ENCODE measurements around the gene CCDC73. TPM values are rescaled to one million over a fixed set of nuclear protein-coding genes. Genes with fewer than 3 reads are reported as not detected.
"Not testable (repeated sequence)": the region's sequence is repeated elsewhere in the genome, so short reads cannot be mapped to it uniquely, and the experiment has no call there.

The CCDC73 gene
- total RNA-seq, 3 donors from 2014 or later, result not detected

DNA sequence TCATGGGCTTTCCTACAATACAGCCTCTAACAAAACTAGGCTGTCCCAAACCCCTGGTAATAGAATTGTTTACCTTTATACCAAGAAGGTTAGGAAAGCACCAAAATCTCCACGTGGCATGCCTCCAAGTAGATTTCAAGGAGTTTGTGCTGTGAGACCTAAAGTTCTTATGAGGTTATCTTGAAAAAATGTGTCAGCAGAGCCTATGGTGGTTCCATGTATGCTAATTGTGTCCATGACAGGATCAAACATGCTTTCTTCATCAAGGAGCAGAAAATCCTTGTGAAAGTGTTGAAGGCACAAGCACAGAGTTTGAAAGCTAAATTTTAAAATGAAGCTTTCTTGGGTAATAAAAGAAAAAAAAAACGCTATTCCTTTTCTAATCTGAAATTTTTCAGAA lies 36.2 kb downstream of the CCDC73 start:
- ATAC-seq (no peak), DNase-seq (no peak)
- no peaks in the 10 kb centered on the region for H3K36me3 ChIP-seq (ENCODE audit: low read depth)
- TF ChIP-seq, protein P1, sequence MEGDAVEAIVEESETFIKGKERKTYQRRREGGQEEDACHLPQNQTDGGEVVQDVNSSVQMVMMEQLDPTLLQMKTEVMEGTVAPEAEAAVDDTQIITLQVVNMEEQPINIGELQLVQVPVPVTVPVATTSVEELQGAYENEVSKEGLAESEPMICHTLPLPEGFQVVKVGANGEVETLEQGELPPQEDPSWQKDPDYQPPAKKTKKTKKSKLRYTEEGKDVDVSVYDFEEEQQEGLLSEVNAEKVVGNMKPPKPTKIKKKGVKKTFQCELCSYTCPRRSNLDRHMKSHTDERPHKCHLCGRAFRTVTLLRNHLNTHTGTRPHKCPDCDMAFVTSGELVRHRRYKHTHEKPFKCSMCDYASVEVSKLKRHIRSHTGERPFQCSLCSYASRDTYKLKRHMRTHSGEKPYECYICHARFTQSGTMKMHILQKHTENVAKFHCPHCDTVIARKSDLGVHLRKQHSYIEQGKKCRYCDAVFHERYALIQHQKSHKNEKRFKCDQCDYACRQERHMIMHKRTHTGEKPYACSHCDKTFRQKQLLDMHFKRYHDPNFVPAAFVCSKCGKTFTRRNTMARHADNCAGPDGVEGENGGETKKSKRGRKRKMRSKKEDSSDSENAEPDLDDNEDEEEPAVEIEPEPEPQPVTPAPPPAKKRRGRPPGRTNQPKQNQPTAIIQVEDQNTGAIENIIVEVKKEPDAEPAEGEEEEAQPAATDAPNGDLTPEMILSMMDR (IDR thresholded peaks at IDR 0.05), result no peak
- intact Hi-C loops (cut with DNase I, micrococcal nuclease), result no loop called here
- H3K4me3 ChIP-seq, result no peak overlapping the region
- no peaks in the 10 kb centered on the region for H3K9me3 ChIP-seq
- H3K4me1 ChIP-seq (ENCODE audit: low read depth), result no peaks in the 10 kb centered on the region

GRCh38 chr11:32753181-32753580 lies 41.3 kb downstream of the CCDC73 start:
- H3K36me3 ChIP-seq (ENCODE audit: low read depth); DNase-seq; ATAC-seq; intact Hi-C loops (cut with DNase I, micrococcal nuclease); H3K4me3 ChIP-seq; H3K4me1 ChIP-seq (ENCODE audit: low read depth); H3K9me3 ChIP-seq: not testable (repeated sequence)

DNA sequence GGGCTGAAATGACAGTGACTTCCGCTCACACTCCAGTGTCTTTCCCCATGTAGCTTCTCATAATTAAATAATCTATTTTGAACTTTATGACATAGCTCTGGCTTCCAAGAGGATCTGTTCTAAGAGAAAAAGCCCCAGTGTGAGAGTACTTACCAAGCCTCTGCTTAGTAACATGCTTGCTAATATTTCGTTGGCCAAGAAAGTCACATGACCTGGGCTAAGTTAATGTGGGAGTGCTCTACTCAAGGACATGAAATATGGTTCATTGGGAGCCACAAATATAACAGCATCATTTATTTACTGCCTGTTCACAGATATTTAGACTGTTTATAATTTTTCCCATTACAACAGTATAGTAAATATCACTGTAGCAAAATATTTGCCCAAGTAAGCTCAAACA lies 42.5 kb downstream of the CCDC73 start:
- Histone ChIP-seq H3K36me3 (ENCODE audit: low read depth) (no peaks in the 10 kb centered on the region), H3K9me3 (no peaks in the 10 kb centered on the region), H3K4me1 (ENCODE audit: low read depth) (no peaks in the 10 kb centered on the region), H3K4me3 (no peak overlapping the region)
- no peak for DNase-seq
- TF ChIP-seq, protein P1 (IDR thresholded peaks at IDR 0.05), result no peak
- ATAC-seq, result no peak
- intact Hi-C loops (cut with DNase I, micrococcal nuclease), result no loop called here

DNA sequence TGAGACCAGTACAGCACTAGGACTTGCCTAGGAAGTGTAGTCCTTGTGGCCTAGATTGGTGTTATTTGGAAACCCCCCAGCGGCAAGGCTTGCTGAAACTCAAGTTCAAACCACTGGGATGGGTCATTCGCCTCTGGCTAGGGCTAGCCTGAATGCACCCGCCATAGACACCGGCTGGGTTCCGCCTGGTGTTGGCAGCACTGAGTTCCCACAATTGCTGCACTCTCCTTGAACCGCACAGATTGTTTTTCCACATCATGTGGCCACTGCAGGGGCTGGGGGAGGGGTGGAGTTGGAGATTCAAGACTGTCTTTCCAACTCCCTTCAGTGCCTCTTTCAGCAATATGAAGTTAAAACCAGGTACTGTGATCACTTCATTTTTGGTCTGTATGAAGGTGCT lies 43.1 kb downstream of the CCDC73 start:
- intact Hi-C loops (cut with DNase I, micrococcal nuclease), result no loop called here
- ATAC-seq (no peak), DNase-seq (no peak)
- Histone ChIP-seq H3K4me1 (ENCODE audit: low read depth) (no peaks in the 10 kb centered on the region), H3K9me3 (no peaks in the 10 kb centered on the region), H3K4me3 (no peak overlapping the region), H3K36me3 (ENCODE audit: low read depth) (no peaks in the 10 kb centered on the region)
- TF ChIP-seq, protein P1 (IDR thresholded peaks at IDR 0.05), result no peak

- Histone ChIP-seq H3K9me3 (no peaks in the 10 kb centered on the region), H3K4me3 (no peak overlapping the region), H3K36me3 (ENCODE audit: low read depth) (no peaks in the 10 kb centered on the region), H3K4me1 (ENCODE audit: low read depth) (no peaks in the 10 kb centered on the region)
- DNase-seq (no peak), ATAC-seq (no peak)
- TF ChIP-seq, protein P1 (IDR thresholded peaks at IDR 0.05), result no peak
- intact Hi-C loops (cut with DNase I, micrococcal nuclease), result no loop called here
Measured at GRCh38 chr11:32729976-32730375, 64.5 kb downstream of the CCDC73 start.

DNA sequence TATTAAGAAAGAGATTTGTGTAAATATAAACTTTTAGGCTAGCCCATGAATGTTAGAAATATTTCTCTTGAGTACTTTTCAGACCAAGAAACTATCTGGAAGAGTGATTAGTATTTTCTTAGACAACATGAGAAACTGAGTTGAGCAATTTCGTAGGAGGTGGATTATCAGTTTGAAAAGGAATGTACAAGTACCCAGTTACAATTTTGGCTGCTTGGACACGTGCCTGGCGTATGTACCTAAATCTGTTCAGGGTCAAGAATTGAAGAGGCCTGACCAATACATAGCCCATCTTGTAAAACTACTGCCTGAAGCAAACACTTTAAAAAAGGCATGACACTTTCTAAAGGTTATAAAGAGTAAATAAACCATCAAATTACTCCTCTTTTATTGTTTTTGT lies 71.1 kb downstream of the CCDC73 start:
- DNase-seq (no peak), ATAC-seq (no peak)
- intact Hi-C loops (cut with DNase I, micrococcal nuclease), result no loop called here
- Histone ChIP-seq H3K9me3 (no peaks in the 10 kb centered on the region), H3K36me3 (ENCODE audit: low read depth) (no peaks in the 10 kb centered on the region), H3K4me3 (no peak overlapping the region), H3K4me1 (ENCODE audit: low read depth) (no peaks in the 10 kb centered on the region)
- TF ChIP-seq, protein P1 (IDR thresholded peaks at IDR 0.05), result no peak
